ENCODE measurements around the gene VTI1A.

DNA sequence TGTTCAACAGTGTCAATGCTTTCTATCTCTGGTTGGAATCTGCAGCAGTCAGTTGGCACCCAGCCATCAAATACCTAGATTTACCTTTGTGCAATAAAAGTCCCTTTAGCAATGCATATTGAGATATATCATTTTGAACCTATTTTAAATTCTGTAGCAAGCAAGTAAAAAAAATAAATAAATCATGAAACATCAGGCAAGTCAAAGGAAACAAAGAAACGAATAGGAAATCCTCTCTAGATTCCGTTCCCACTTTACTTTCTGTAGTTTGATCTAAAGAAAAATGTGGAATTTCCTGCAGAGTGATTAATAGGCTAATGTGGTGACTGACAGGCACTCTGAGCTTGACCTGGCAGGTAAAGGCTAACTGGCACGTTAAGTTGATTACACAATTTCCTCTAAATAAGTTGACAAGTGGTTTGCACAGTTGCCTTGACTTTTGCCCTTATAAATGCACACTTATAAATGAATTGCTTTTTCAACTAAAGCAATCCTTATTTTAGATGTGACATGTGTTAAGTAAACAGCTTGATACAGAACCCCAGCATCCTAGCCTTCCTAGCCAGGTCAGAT lies 294.9 kb downstream of the VTI1A start:
- TF ChIP-seq, protein P1, sequence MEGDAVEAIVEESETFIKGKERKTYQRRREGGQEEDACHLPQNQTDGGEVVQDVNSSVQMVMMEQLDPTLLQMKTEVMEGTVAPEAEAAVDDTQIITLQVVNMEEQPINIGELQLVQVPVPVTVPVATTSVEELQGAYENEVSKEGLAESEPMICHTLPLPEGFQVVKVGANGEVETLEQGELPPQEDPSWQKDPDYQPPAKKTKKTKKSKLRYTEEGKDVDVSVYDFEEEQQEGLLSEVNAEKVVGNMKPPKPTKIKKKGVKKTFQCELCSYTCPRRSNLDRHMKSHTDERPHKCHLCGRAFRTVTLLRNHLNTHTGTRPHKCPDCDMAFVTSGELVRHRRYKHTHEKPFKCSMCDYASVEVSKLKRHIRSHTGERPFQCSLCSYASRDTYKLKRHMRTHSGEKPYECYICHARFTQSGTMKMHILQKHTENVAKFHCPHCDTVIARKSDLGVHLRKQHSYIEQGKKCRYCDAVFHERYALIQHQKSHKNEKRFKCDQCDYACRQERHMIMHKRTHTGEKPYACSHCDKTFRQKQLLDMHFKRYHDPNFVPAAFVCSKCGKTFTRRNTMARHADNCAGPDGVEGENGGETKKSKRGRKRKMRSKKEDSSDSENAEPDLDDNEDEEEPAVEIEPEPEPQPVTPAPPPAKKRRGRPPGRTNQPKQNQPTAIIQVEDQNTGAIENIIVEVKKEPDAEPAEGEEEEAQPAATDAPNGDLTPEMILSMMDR (IDR thresholded peaks at IDR 0.05): no peak
- TF ChIP-seq POLR2A (IDR thresholded peaks at IDR 0.05): no peak

Measured in adrenal gland (tissue), 5 donors.